ENCODE measurements around the gene MX2. TPM values are rescaled to one million over a fixed set of nuclear protein-coding genes. Genes with fewer than 3 reads are reported as not detected.

Gene MX2
- total and polyA plus RNA-seq, 10 of the 15 experiments (the other 5 are each of a cell fraction or from before 2014, with no cell fraction given) = 10.5 to 167 (median 46.1) TPM

- Histone ChIP-seq H3K36me3 (ENCODE audit: control insufficient read depth in 2 of 2, insufficient read depth in 2 of 2, low read length in 1 of 2) (peaks cover 5 to 22% of the 10 kb centered on the region in 2 experiments; a peak in 3 of 4 replicates), H3K4me3 (no peak overlapping the region), H3K4me1 (ENCODE audit: control insufficient read depth, insufficient read depth, low read length) (no peaks in the 10 kb centered on the region), H3K27me3 (replicated peaks in 1 of 2; ENCODE audit: control insufficient read depth in 2 of 2, insufficient read depth in 2 of 2, low read length in 1 of 2) (no peaks in the 10 kb centered on the region), H3K79me2 (ENCODE audit: control insufficient read depth, insufficient read depth, low read length) (no peaks in the 10 kb centered on the region), H3K9ac (ENCODE audit: control insufficient read depth, insufficient read depth, low read length) (no peak overlapping the region), H3K4me2 (ENCODE audit: control insufficient read depth, insufficient read depth) (no peak overlapping the region), H3K27ac (ENCODE audit: control insufficient read depth, insufficient read depth) (no peak overlapping the region), H4K20me1 (ENCODE audit: control insufficient read depth, insufficient read depth) (no peaks in the 10 kb centered on the region), H3K9me3 (replicated peaks; ENCODE audit: control insufficient read depth, insufficient read depth, low read length) (no peaks in the 10 kb centered on the region), H2AFZ (ENCODE audit: control insufficient read depth, low read depth, low read length) (no peak overlapping the region)
- ATAC-seq (no peak), DNase-seq (ENCODE audit: low read depth, low spot score) (no peak), FAIRE-seq (no peak)
- 92% methylated on average over 14 of the region's 14 CpGs for WGBS (ENCODE audit: insufficient coverage, insufficient replicate concordance, low lambda C conversion rate, missing lambda C conversion rate)
- no TSS peak for BruUV-seq (replicated peaks)
- ChIA-PET RAD21 (ENCODE audit: unreplicated experiment) (no interaction called here), SMC1A (ENCODE audit: uncharacterized antibody, unreplicated experiment) (interaction anchor here (1.2 kb wide), 1 partner anchor 15 kb away, joined by 3 read pairs; no protein-coding TSS in a partner anchor), POLR2A (no interaction called here), CTCF (interaction anchor here (1.4 kb wide), 1 partner anchor 104 kb away, joined by 3 read pairs; no protein-coding TSS in a partner anchor)
- in situ Hi-C loops (cut with MboI) (no loop called here), intact Hi-C loops (cut with micrococcal nuclease; ENCODE audit: unreplicated experiment) (no loop called here)
- TF ChIP-seq CHD2 (IDR thresholded peaks at IDR 0.05; ENCODE audit: borderline replicate concordance, low read depth, low read length) (no peak), ZNF622 (IDR thresholded peaks at IDR 0.05) (no peak), RELA (IDR thresholded peaks at IDR 0.05; ENCODE audit: borderline replicate concordance, partially characterized antibody) (no peak), ATF7 (IDR thresholded peaks at IDR 0.05; ENCODE audit: low read depth) (no peak), IRF5 (IDR thresholded peaks at IDR 0.05; ENCODE audit: borderline replicate concordance) (no peak), TCF12 (IDR thresholded peaks at IDR 0.05; ENCODE audit: low read depth, low read length) (no peak), PBX3 (IDR thresholded peaks at IDR 0.05; ENCODE audit: insufficient replicate concordance, low read depth, low read length) (no peak), IKZF2 (IDR thresholded peaks at IDR 0.05) (no peak), E2F8 (IDR thresholded peaks at IDR 0.05; ENCODE audit: low read depth, partially characterized antibody) (no peak), CREB1 (IDR thresholded peaks at IDR 0.05; ENCODE audit: low read depth) (no peak), ZNF687 (IDR thresholded peaks at IDR 0.05) (no peak), HSF1 (IDR thresholded peaks at IDR 0.05; ENCODE audit: low read depth, low read length) (no peak)
These were observed 25.4 kb downstream of the MX2 start for GRCh38 chr21:41387042-41387819.

All from GM12878 (cell line).